Neural cell (in vitro differentiated cells): Measurements from ENCODE around the gene MINK1.

ENCODE experiments used
- CTCF ChIP-seq: fragments of 450-650 bp; IDR thresholded peaks from 2 replicates; pipeline ENCODE4 v1.5.1; 2014; ENCODE audit warnings: antibody characterized with exemption, mild to moderate bottlenecking, moderate library complexity; ENCODE audit not compliant: poor library complexity, severe bottlenecking
- EP300 ChIP-seq: fragments of 450-650 bp; conservative IDR thresholded peaks from 2 replicates; pipeline ENCODE4 v1.6.1; 2014; ENCODE audit warnings: antibody characterized with exemption, mild to moderate bottlenecking, moderate library complexity; ENCODE audit not compliant: poor library complexity, severe bottlenecking
- EZH2 ChIP-seq: fragments of 200-600, 300-800 bp; shearing (Covaris generic), sonication (generic); IDR thresholded peaks from 2 replicates; pipeline ENCODE4 v1.6.1; 2014; ENCODE audit warnings: antibody characterized with exemption, low read length, borderline replicate concordance, mild to moderate bottlenecking; ENCODE audit not compliant: insufficient read depth, poor library complexity, severe bottlenecking
- MXI1 ChIP-seq: fragments of 450-650 bp; conservative IDR thresholded peaks from 2 replicates; pipeline ENCODE4 v1.6.1; 2014; ENCODE audit warnings: antibody characterized with exemption, mild to moderate bottlenecking; ENCODE audit not compliant: poor library complexity, severe bottlenecking
- POLR2AphosphoS5 ChIP-seq: IDR thresholded peaks from 2 replicates; pipeline ENCODE4 v1.6.1; 2012

GRCh38 chr17:4947010-4947410 lies 113.9 kb downstream of the MINK1 start:
- TF ChIP-seq CTCF (no peak), MXI1 (no peak), EP300 (no peak), EZH2 (no peak), POLR2AphosphoS5 (no peak)
